ENCODE results near the gene DLL4. TPM values are rescaled to one million over a fixed set of nuclear protein-coding genes. Genes with fewer than 3 reads are reported as not detected.

The DLL4 gene
- total and polyA plus RNA-seq, 11 donors: 4.7 to 20.8 (median 11.1) TPM

DNA sequence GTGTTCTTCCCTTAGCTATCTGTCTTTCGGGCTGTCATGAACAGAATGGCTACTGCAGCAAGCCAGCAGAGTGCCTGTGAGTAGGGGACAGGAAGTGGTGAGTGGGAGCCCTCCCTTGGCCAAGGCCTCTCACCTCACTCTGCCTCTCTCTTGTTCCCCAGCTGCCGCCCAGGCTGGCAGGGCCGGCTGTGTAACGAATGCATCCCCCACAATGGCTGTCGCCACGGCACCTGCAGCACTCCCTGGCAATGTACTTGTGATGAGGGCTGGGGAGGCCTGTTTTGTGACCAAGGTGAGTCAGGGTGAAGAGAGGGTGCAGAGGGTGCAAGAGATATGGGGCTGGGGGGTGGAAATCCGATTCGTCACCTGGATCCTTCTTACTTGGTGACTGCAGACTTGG is 3.0 kb downstream of the DLL4 start:
- Histone ChIP-seq H3K4me1 (peaks cover 3 to 75% (median 56%) of the 10 kb centered on the region in 12 donors), H3K9me3 (no peaks in the 10 kb centered on the region), H3K27me3 (peaks cover 0 to 55% (median 23%) of the 10 kb centered on the region in 9 donors), H3K36me3 (peaks cover 0 to 59% (median 7%) of the 10 kb centered on the region in 9 donors), H3K4me3 (peak overlapping the region in 11 of 12 donors; percentile 56 to 85 (median 70)), H3K27ac (peak overlapping the region in 10 of 12 donors; percentile 67 to 90 (median 76))
- 56 to 67% (median 64%) methylated on average over 6 to 8 of the region's 8 CpGs for WGBS, 4 donors
- no peak for ATAC-seq
- peak in 1 of 5 donors; percentile 18 for DNase-seq
- no peak for TF ChIP-seq POLR2A (IDR thresholded peaks at IDR 0.05)
- TF ChIP-seq, protein P1, sequence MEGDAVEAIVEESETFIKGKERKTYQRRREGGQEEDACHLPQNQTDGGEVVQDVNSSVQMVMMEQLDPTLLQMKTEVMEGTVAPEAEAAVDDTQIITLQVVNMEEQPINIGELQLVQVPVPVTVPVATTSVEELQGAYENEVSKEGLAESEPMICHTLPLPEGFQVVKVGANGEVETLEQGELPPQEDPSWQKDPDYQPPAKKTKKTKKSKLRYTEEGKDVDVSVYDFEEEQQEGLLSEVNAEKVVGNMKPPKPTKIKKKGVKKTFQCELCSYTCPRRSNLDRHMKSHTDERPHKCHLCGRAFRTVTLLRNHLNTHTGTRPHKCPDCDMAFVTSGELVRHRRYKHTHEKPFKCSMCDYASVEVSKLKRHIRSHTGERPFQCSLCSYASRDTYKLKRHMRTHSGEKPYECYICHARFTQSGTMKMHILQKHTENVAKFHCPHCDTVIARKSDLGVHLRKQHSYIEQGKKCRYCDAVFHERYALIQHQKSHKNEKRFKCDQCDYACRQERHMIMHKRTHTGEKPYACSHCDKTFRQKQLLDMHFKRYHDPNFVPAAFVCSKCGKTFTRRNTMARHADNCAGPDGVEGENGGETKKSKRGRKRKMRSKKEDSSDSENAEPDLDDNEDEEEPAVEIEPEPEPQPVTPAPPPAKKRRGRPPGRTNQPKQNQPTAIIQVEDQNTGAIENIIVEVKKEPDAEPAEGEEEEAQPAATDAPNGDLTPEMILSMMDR (IDR thresholded peaks at IDR 0.05): no peak
- intact Hi-C loops (cut with DNase I): no loop called here

DNA sequence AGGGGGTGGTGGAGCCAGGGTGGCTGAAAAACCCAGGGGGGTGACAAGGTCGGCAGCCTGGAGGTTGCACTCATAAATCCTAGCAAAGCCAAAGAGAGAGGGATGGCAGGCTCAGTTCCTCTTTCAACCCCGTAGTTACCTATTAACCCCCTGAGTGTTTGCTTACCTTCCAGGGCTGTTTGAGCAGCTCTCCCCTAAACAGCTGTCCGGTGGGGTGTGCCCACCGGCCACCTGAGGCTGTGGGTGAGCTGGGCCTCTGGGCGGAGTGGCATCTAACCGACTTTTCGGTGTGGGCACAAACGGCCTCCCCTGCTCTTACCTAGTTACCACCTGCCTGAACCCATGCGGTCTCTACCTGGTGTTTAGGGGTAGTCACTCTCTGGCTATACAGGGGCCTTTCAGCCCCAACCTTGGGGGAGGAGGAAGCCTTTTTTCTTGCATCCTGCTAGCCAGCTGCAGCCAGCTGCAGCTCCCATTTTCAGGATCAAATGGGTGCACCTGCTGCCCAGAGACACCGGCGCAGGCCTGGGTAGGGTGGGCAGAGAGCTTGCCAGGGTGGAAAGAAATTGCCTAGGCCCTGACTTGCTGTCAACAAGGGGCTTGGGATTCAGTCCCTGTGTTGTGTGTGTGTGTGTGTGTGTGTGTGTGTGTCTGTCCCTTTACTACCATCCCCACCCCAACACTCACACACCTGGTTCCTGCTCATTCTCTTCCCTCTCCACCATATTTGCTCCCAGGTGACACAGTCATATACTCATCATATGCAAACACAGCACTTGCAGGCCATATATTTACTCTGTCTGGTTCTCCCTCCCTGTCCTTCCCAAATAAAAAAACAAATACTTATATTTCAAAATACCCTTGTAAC is 3.7 kb downstream of the DLL4 start:
- 67 to 72% (median 68%) methylated on average over 10 to 11 of the region's 11 CpGs for WGBS, 4 donors
- intact Hi-C loops (cut with DNase I): no loop called here
- H3K4me3 ChIP-seq: peak overlapping the region in 10 of 12 donors; percentile 56 to 85 (median 70)
- peak in 1 of 5 donors; percentile 9 for DNase-seq
- H3K36me3 ChIP-seq: peaks cover 0 to 64% (median 7%) of the 10 kb centered on the region in 9 donors
- H3K9me3 ChIP-seq: no peaks in the 10 kb centered on the region
- no peak for ATAC-seq
- peaks cover 3 to 75% (median 57%) of the 10 kb centered on the region in 12 donors for H3K4me1 ChIP-seq
- peak overlapping the region in 9 of 12 donors; percentile 4 to 90 (median 76) for H3K27ac ChIP-seq
- TF ChIP-seq, protein P1 (IDR thresholded peaks at IDR 0.05): no peak
- no peak for TF ChIP-seq POLR2A (IDR thresholded peaks at IDR 0.05)
- H3K27me3 ChIP-seq: peaks cover 0 to 49% (median 16%) of the 10 kb centered on the region in 9 donors

DNA sequence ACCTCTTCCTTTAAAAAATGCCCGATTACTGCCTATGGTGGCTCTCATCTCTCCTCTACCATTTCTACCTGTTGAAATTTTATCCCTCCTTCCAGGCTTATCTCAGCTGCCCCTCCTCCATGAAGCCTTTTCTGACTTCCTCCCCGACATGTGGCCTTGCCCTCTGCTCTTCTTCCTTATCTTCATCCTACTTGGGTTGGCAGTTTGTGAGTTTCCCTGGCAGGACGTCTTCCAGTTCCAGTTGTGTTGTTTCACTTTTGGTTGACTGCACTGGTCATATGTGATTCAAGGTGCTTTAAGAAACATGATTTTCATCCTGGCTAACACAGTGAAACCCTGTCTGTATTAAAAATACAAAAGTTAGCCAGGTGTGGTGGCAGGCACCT is 4.4 kb downstream of the DLL4 start:
- DNase-seq: no peak
- H3K27ac ChIP-seq: peak overlapping the region in 8 of 12 donors; percentile 9 to 90 (median 54)
- ATAC-seq: no peak
- peaks cover 0 to 42% (median 10%) of the 10 kb centered on the region in 9 donors for H3K27me3 ChIP-seq
- H3K9me3 ChIP-seq: no peaks in the 10 kb centered on the region
- H3K4me3 ChIP-seq: peak overlapping the region in 7 of 12 donors; percentile 10 to 85 (median 70)
- TF ChIP-seq, protein P1 (IDR thresholded peaks at IDR 0.05): no peak
- TF ChIP-seq POLR2A (IDR thresholded peaks at IDR 0.05): no peak
- H3K36me3 ChIP-seq: peaks cover 0 to 71% (median 11%) of the 10 kb centered on the region in 9 donors
- WGBS, 4 donors: 43 to 62% (median 56%) methylated on average over 3 of the region's 3 CpGs
- H3K4me1 ChIP-seq: peaks cover 0 to 75% (median 57%) of the 10 kb centered on the region in 12 donors
- intact Hi-C loops (cut with DNase I): no loop called here

DNA sequence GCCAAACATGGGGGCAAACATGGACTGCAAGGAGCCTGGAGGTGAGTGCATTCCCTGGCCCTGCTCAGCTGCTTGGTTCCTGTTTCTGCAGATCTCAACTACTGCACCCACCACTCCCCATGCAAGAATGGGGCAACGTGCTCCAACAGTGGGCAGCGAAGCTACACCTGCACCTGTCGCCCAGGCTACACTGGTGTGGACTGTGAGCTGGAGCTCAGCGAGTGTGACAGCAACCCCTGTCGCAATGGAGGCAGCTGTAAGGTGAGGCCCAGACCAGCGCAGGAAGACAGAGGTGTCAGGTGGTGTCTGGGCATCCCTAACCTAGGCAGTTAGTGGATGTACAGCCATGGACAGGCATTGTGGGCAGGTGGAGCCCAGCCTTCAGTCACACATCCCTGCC is 5.3 kb downstream of the DLL4 start:
- TF ChIP-seq, protein P1 (IDR thresholded peaks at IDR 0.05): no peak
- TF ChIP-seq POLR2A (IDR thresholded peaks at IDR 0.05): no peak
- Histone ChIP-seq H3K36me3 (peaks cover 0 to 77% (median 11%) of the 10 kb centered on the region in 9 donors), H3K4me1 (peaks cover 0 to 72% (median 55%) of the 10 kb centered on the region in 12 donors), H3K27me3 (peaks cover 0 to 33% (median under 1%) of the 10 kb centered on the region in 9 donors), H3K4me3 (peak overlapping the region in 6 of 12 donors; percentile 56 to 85 (median 71)), H3K27ac (peak overlapping the region in 5 of 12 donors; percentile 19 to 93 (median 86)), H3K9me3 (no peaks in the 10 kb centered on the region)
- intact Hi-C loops (cut with DNase I): no loop called here
- DNase-seq (peak in 1 of 5 donors; percentile 15), ATAC-seq (no peak)
- 81 to 88% (median 86%) methylated on average over 4 to 6 of the region's 6 CpGs for WGBS, 4 donors

Data from heart left ventricle (tissue), 16 donors.